H9 (cell line): ENCODE measurements around the gene SLC9A5. TPM values are rescaled to one million over a fixed set of nuclear protein-coding genes. Genes with fewer than 3 reads are reported as not detected.

ENCODE experiments used
- DNase-seq: peaks from one replicate; pipeline ENCODE4 v3.0.0-alpha.2; 2017
- H2AFZ ChIP-seq: one replicate; pipeline ENCODE4 v1.6.1; 2013; ENCODE audit warnings: mild to moderate bottlenecking, low read length, control low read depth, moderate library complexity
- H2AK5ac ChIP-seq: 2 replicates; pipeline ENCODE4 v1.6.1; 2013; ENCODE audit warnings: low read length, control low read depth, mixed read lengths; ENCODE audit not compliant: insufficient read length
- H2BK120ac ChIP-seq: one replicate; pipeline ENCODE4 v1.6.1; 2013; ENCODE audit warnings: low read depth, mild to moderate bottlenecking, low read length, control low read depth, inconsistent platforms; ENCODE audit not compliant: poor library complexity, severe bottlenecking
- H2BK12ac ChIP-seq: 2 replicates; pipeline ENCODE4 v1.6.1; 2013; ENCODE audit warnings: low read length, control low read depth, mixed read lengths, low read depth; ENCODE audit not compliant: insufficient read length
- H2BK15ac ChIP-seq: 2 replicates; pipeline ENCODE4 v1.6.1; 2013; ENCODE audit warnings: low read depth, low read length, control low read depth
- H2BK20ac ChIP-seq: one replicate; pipeline ENCODE4 v1.6.1; 2013; ENCODE audit warnings: low read depth, mild to moderate bottlenecking, low read length, control low read depth, inconsistent platforms; ENCODE audit not compliant: poor library complexity, severe bottlenecking
- H2BK5ac ChIP-seq: 2 replicates; pipeline ENCODE4 v1.6.1; 2013; ENCODE audit warnings: low read length, control low read depth, mixed read lengths; ENCODE audit not compliant: insufficient read length
- H3K14ac ChIP-seq: 2 replicates; pipeline ENCODE4 v1.6.1; 2013; ENCODE audit warnings: low read length, control low read depth; ENCODE audit not compliant: insufficient read depth
- H3K18ac ChIP-seq: 2 replicates; pipeline ENCODE4 v1.6.1; 2013; ENCODE audit warnings: low read depth, mild to moderate bottlenecking, mixed read lengths, low read length, control low read depth; ENCODE audit not compliant: insufficient read length
- H3K23ac ChIP-seq: 2 replicates; pipeline ENCODE4 v1.6.1; 2013; ENCODE audit warnings: low read length, control low read depth, mixed read lengths, low read depth; ENCODE audit not compliant: insufficient read length
- H3K23me2 ChIP-seq: 2 replicates; pipeline ENCODE4 v1.6.1; 2013; ENCODE audit warnings: low read depth, mild to moderate bottlenecking, mixed read lengths, low read length, control low read depth; ENCODE audit not compliant: insufficient read length, poor library complexity, severe bottlenecking
- H3K27ac ChIP-seq: 2 replicates; pipeline ENCODE4 v1.5.1; 2013; ENCODE audit warnings: low read length, control low read depth, mixed read lengths, low read depth; ENCODE audit not compliant: insufficient read length
- H3K27me3 ChIP-seq: 2 replicates; pipeline ENCODE4 v1.6.1; 2013; ENCODE audit warnings: low read length, control low read depth, inconsistent platforms; ENCODE audit not compliant: insufficient read depth
- H3K4ac ChIP-seq: 2 replicates; pipeline ENCODE4 v1.6.1; 2013; ENCODE audit warnings: low read depth, mild to moderate bottlenecking, control low read depth, inconsistent platforms, low read length, moderate library complexity
- H3K4me1 ChIP-seq: 2 replicates; pipeline ENCODE4 v1.6.1; 2013; ENCODE audit warnings: low read length, control low read depth, inconsistent platforms; ENCODE audit not compliant: insufficient read depth
- H3K4me2 ChIP-seq: 2 replicates; pipeline ENCODE4 v1.6.1; 2013; ENCODE audit warnings: low read length, control low read depth, mixed read lengths; ENCODE audit not compliant: insufficient read length, insufficient read depth
- H3K56ac ChIP-seq: 2 replicates; pipeline ENCODE4 v1.6.1; 2013; ENCODE audit warnings: low read depth, mild to moderate bottlenecking, mixed read lengths, low read length, control low read depth; ENCODE audit not compliant: insufficient read length
- H3K79me1 ChIP-seq: 2 replicates; pipeline ENCODE4 v1.6.1; 2013; ENCODE audit warnings: low read depth, mild to moderate bottlenecking, moderate library complexity, low read length, control low read depth, inconsistent platforms; ENCODE audit not compliant: insufficient read depth, poor library complexity, severe bottlenecking
- H3K79me2 ChIP-seq: 2 replicates; pipeline ENCODE4 v1.6.1; 2013; ENCODE audit warnings: low read length, control low read depth, inconsistent platforms; ENCODE audit not compliant: insufficient read depth
- H3K9ac ChIP-seq: 2 replicates; pipeline ENCODE4 v1.6.1; 2013; ENCODE audit warnings: low read length, control low read depth, mixed read lengths; ENCODE audit not compliant: insufficient read length; ENCODE audit errors: extremely low read depth
- H3K9me3 ChIP-seq: one replicate; pipeline ENCODE4 v1.6.1; 2013; ENCODE audit warnings: low read depth, low read length, inconsistent platforms; ENCODE audit not compliant: control insufficient read depth
- H3T11ph ChIP-seq: one replicate; pipeline ENCODE4 v1.6.1; 2013; ENCODE audit warnings: mild to moderate bottlenecking, low read length, control low read depth, inconsistent platforms
- H4K20me1 ChIP-seq: one replicate; pipeline ENCODE4 v1.6.1; 2013; ENCODE audit not compliant: control insufficient read depth, insufficient read length, insufficient read depth
- H4K5ac ChIP-seq: 2 replicates; pipeline ENCODE4 v1.6.1; 2013; ENCODE audit warnings: low read depth, mild to moderate bottlenecking, mixed read lengths, low read length, control low read depth; ENCODE audit not compliant: insufficient read length
- H4K8ac ChIP-seq: replicated peaks from 2 replicates; pipeline ENCODE4 v1.6.1; 2013; ENCODE audit warnings: low read length, control low read depth, mixed read lengths, low read depth; ENCODE audit not compliant: insufficient read length
- H4K91ac ChIP-seq: 2 replicates; pipeline ENCODE4 v1.6.1; 2013; ENCODE audit warnings: low read depth, mild to moderate bottlenecking, moderate library complexity, mixed read lengths, low read length, control low read depth; ENCODE audit not compliant: insufficient read length
- H3K27ac Mint-ChIP-seq, 3 experiments: 2 replicates in 2 of 3; 3 replicates in 1 of 3; pipeline ENCODE4 v1.8.0; 2020 to 2021; ENCODE audit warnings: mixed read lengths in 3 of 3, mild to moderate bottlenecking in 1 of 3, moderate library complexity in 1 of 3
- H3K27me3 Mint-ChIP-seq: 2 replicates; pipeline ENCODE4 v1.8.0; 2021; ENCODE audit warnings: low read depth, mild to moderate bottlenecking, moderate library complexity, mixed read lengths
- H3K36me3 Mint-ChIP-seq, 3 experiments: 2 replicates in 2 of 3; 3 replicates in 1 of 3; pipeline ENCODE4 v1.8.0; 2020 to 2021; ENCODE audit warnings: low read depth in 3 of 3, mixed read lengths in 3 of 3; ENCODE audit not compliant: insufficient read depth in 1 of 3
- H3K4me1 Mint-ChIP-seq, 2 experiments: 2 replicates each; pipeline ENCODE4 v1.8.0; 2020; ENCODE audit warnings: mixed read lengths in 2 of 2
- H3K4me3 Mint-ChIP-seq, 2 experiments: 2 replicates in 1 of 2; 3 replicates in 1 of 2; pipeline ENCODE4 v1.8.0; 2020 to 2021; ENCODE audit warnings: mild to moderate bottlenecking in 2 of 2, mixed read lengths in 2 of 2, moderate library complexity in 1 of 2
- H3K9me3 Mint-ChIP-seq, 2 experiments: 2 replicates in 1 of 2; 3 replicates in 1 of 2; pipeline ENCODE4 v1.8.0; 2020; ENCODE audit warnings: mild to moderate bottlenecking in 2 of 2, mixed read lengths in 2 of 2, moderate library complexity in 1 of 2
- WGBS: extraction: QIAGEN DNeasy Blood & Tissue Kit; methylation state at CpG from one replicate; pipeline ENCODE4 v1.1.7; 2013; ENCODE audit warnings: missing lambda C conversion rate, low lambda C conversion rate, mixed read lengths; ENCODE audit not compliant: insufficient read length; ENCODE audit errors: extremely low coverage; 5-methylcytosine and 5-hydroxymethylcytosine counted together
- total RNA-seq: library from RNA; stranded (reverse); gene quantifications from 2 replicates; pipeline ENCODE4 v1.2.1, GENCODE V29; 2021
- TF ChIP-seq, protein P1 (sequence below): fragments of 200-600 bp; sonication (generic); conservative IDR thresholded peaks from 3 replicates; pipeline ENCODE4 v1.8.0; 2021; ENCODE audit warnings: antibody characterized with exemption, mild to moderate bottlenecking

SLC9A5 gene
- total RNA-seq, 1 experiment from 2014 or later = 9.1 TPM

DNA sequence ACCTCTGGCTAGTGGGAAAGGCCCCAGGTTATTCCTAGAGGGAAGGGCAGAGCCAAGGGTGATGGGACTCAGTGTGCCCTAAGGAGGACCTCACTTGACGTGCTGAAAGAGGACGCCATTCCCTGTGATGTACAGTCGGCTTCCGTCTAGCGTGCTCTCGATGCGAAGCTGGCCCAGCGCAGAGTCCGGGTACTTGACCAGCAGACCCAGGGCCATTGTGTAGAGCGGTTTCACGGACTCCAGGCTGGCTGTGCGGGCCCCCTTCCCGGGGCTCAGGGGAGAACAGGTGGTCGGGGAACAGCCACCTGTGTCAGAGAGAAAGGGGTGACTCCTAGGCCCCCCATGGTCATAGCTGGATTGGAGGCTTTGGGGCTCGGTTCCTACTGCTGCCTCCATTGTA, 50.5 kb downstream of the SLC9A5 start:
- Histone ChIP-seq H3K27ac (no peak overlapping the region), H2BK120ac (no peak overlapping the region), H3T11ph (no peak overlapping the region), H3K56ac (no peak overlapping the region), H3K18ac (no peak overlapping the region), H4K8ac (no peak overlapping the region), H4K91ac (no peak overlapping the region), H2BK12ac (no peak overlapping the region), H3K79me1 (no peaks in the 10 kb centered on the region), H3K79me2 (no peaks in the 10 kb centered on the region), H3K4me1 (no peaks in the 10 kb centered on the region), H3K4ac (no peak overlapping the region), H2BK5ac (no peak overlapping the region), H2BK15ac (no peak overlapping the region), H2AFZ (no peak overlapping the region), H3K9ac (no peak overlapping the region), H2BK20ac (no peak overlapping the region), H3K4me2 (no peak overlapping the region), H3K27me3 (no peaks in the 10 kb centered on the region), H3K23ac (no peak overlapping the region), H4K5ac (no peak overlapping the region), H3K14ac (no peak overlapping the region), H3K9me3 (no peaks in the 10 kb centered on the region), H4K20me1 (no peaks in the 10 kb centered on the region), H2AK5ac (no peak overlapping the region), H3K23me2 (no peaks in the 10 kb centered on the region)
- Mint-ChIP-seq H3K9me3 (no peaks in the 10 kb centered on the region), H3K4me3 (no peak overlapping the region), H3K4me1 (peaks cover 6 to 7% of the 10 kb centered on the region in 2 experiments), H3K36me3 (no peaks in the 10 kb centered on the region), H3K27me3 (peaks cover 53% of the 10 kb centered on the region), H3K27ac (no peak overlapping the region)
- no peak for DNase-seq
- TF ChIP-seq, protein P1, sequence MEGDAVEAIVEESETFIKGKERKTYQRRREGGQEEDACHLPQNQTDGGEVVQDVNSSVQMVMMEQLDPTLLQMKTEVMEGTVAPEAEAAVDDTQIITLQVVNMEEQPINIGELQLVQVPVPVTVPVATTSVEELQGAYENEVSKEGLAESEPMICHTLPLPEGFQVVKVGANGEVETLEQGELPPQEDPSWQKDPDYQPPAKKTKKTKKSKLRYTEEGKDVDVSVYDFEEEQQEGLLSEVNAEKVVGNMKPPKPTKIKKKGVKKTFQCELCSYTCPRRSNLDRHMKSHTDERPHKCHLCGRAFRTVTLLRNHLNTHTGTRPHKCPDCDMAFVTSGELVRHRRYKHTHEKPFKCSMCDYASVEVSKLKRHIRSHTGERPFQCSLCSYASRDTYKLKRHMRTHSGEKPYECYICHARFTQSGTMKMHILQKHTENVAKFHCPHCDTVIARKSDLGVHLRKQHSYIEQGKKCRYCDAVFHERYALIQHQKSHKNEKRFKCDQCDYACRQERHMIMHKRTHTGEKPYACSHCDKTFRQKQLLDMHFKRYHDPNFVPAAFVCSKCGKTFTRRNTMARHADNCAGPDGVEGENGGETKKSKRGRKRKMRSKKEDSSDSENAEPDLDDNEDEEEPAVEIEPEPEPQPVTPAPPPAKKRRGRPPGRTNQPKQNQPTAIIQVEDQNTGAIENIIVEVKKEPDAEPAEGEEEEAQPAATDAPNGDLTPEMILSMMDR = no peak
- WGBS = no CpG with 5 or more reads among the region's 15 CpGs
